PC-9 (cell line): ENCODE data around the gene ESYT1. TPM values are rescaled to one million over a fixed set of nuclear protein-coding genes. Genes with fewer than 3 reads are reported as not detected.

Experiments used
- BruUV-seq: library from RNA; stranded (reverse); fragments of 400-500 nt; replicated peaks from 2 replicates; lab custom pipeline; 2021; lab: Mats Ljungman, UMichigan
- CTCF ChIA-PET: fragments of 300-600 bp; sonication (Branson Sonifier 250); formaldehyde crosslinking; loops from one replicate; lab custom pipeline; 2022; ENCODE audit warnings: antibody characterized with exemption; lab: Charles Lee
- POLR2A ChIA-PET: fragments of 300-600 bp; sonication (Branson Sonifier 250); formaldehyde crosslinking; loops from one replicate; lab custom pipeline; 2022; ENCODE audit warnings: antibody characterized with exemption; ENCODE audit not compliant: unreplicated experiment; lab: Charles Lee
- DNase-seq, 2 experiments: peaks; one replicate each; pipeline versions ENCODE4 v3.0.0 to v3.0.0-alpha.2; 2015 to 2022; ENCODE audit warnings: mixed read lengths in 1 of 2
- H2AFZ ChIP-seq: fragments of 200-600 bp; sonication (generic); 2 replicates; pipeline ENCODE4 v1.8.1; 2017; ENCODE audit warnings: antibody characterized with exemption
- H3F3A ChIP-seq: fragments of 200-600 bp; sonication (generic); 2 replicates; pipeline ENCODE4 v1.8.1; 2017; ENCODE audit warnings: antibody characterized with exemption, mild to moderate bottlenecking, low read depth; ENCODE audit not compliant: insufficient read depth
- H3K27ac ChIP-seq: fragments of 200-600 bp; sonication (generic); 2 replicates; pipeline ENCODE4 v1.6.1; 2016; ENCODE audit warnings: mixed run types
- H3K27me3 ChIP-seq: fragments of 200-600 bp; sonication (generic); 2 replicates; pipeline ENCODE4 v1.6.1; 2016; ENCODE audit warnings: low read depth, mixed run types; ENCODE audit not compliant: insufficient read depth
- H3K36me3 ChIP-seq: fragments of 200-600 bp; sonication (generic); 2 replicates; pipeline ENCODE4 v1.6.1; 2016; ENCODE audit warnings: low read depth, mixed run types
- H3K4me1 ChIP-seq: fragments of 200-600 bp; sonication (generic); replicated peaks from 2 replicates; pipeline ENCODE4 v1.6.1; 2016; ENCODE audit warnings: mixed run types; ENCODE audit not compliant: insufficient read depth
- H3K4me2 ChIP-seq: fragments of 200-600 bp; sonication (generic); 2 replicates; pipeline ENCODE4 v1.6.1; 2017; ENCODE audit warnings: mixed run types
- H3K4me3 ChIP-seq: fragments of 200-600 bp; sonication (generic); 2 replicates; pipeline ENCODE4 v1.6.1; 2016; ENCODE audit warnings: mixed run types
- H3K79me2 ChIP-seq: fragments of 200-600 bp; sonication (generic); 2 replicates; pipeline ENCODE4 v1.6.1; 2017; ENCODE audit warnings: low read depth, mixed run types
- H3K9me2 ChIP-seq: fragments of 200-600 bp; sonication (generic); 2 replicates; pipeline ENCODE4 v1.8.1; 2017; ENCODE audit warnings: mild to moderate bottlenecking; ENCODE audit not compliant: insufficient read depth
- H3K9me3 ChIP-seq: fragments of 200-600 bp; sonication (generic); 2 replicates; pipeline ENCODE4 v1.8.1; 2016; ENCODE audit warnings: low read depth; ENCODE audit not compliant: insufficient read depth
- H4K20me1 ChIP-seq: fragments of 200-600 bp; sonication (generic); 2 replicates; pipeline ENCODE4 v1.8.1; 2017; ENCODE audit not compliant: insufficient read depth
- CTCF ChIP-seq: fragments of 200-600 bp; sonication (generic); conservative IDR thresholded peaks from 2 replicates; pipeline ENCODE4 v1.6.1; 2017; ENCODE audit warnings: mixed run types, antibody characterized with exemption, mild to moderate bottlenecking, moderate library complexity
- EZH2 ChIP-seq: fragments of 200-600 bp; sonication (generic); IDR thresholded peaks from 2 replicates; pipeline ENCODE4 v1.8.0; 2017; ENCODE audit warnings: antibody characterized with exemption, low read depth
- intact Hi-C: fragments of 100-400 bp; cut with micrococcal nuclease; formaldehyde crosslinking; loops from one replicate; pipeline ENCODE4 v1.10.0; 2022; ENCODE audit not compliant: unreplicated experiment
- total RNA-seq: library from RNA; stranded (reverse); gene quantifications from 2 replicates; pipeline ENCODE4 v1.2.3, GENCODE V29; 2021

ESYT1 gene
- total RNA-seq, 1 experiment from 2014 or later: 46.1 TPM

GRCh38 chr12:56188778-56189098 is 60.7 kb downstream of the ESYT1 start:
- H3F3A ChIP-seq: peaks cover 37% of the 10 kb centered on the region; the same call in 1 of the 2 replicates
- H4K20me1 ChIP-seq: no peaks in the 10 kb centered on the region
- no TSS peak for BruUV-seq
- no peak for DNase-seq
- no peak for TF ChIP-seq CTCF
- no peak for TF ChIP-seq EZH2
- H3K79me2 ChIP-seq: peaks cover 30% of the 10 kb centered on the region
- ChIA-PET POLR2A (interaction anchor here (1.3 kb wide), 1 partner anchor 61 kb away, joined by 13 read pairs; the partner anchor contains the start of gene ESYT1), CTCF (interaction anchor here (0.6 to 1.8 kb wide), 5 partner anchors 33 to 1028 kb away, joined by 3 to 14 read pairs (median 6); partner anchors contain the start of genes ESYT1, NXPH4, RNF41 and ZC3H10)
- H3K9me3 ChIP-seq: no peaks in the 10 kb centered on the region
- no peaks in the 10 kb centered on the region for H3K27me3 ChIP-seq
- peak overlapping the region; percentile 67 for H2AFZ ChIP-seq
- peak overlapping the region; percentile 97 for H3K4me2 ChIP-seq
- H3K27ac ChIP-seq: no peak overlapping the region
- peaks cover 11% of the 10 kb centered on the region for H3K36me3 ChIP-seq
- intact Hi-C loops: loop anchor here (1.0 to 2.0 kb wide), 3 partner anchors 62 to 192 kb away; partner anchors contain the start of gene SUOX
- peaks cover 28% of the 10 kb centered on the region for H3K4me1 ChIP-seq
- H3K9me2 ChIP-seq: no peaks in the 10 kb centered on the region
- H3K4me3 ChIP-seq: peak overlapping the region; percentile 87

GRCh38 chr12:56189099-56189917 is 61.2 kb downstream of the ESYT1 start, which contains the start of gene SMARCC2:
TSS of gene SMARCC2 (minus strand) at chr12:56189483. CDS start at chr12:56189461, 22 bp downstream.
- Histone ChIP-seq H3K9me3 (no peaks in the 10 kb centered on the region), H3K4me2 (peak within 1 kb of the TSS; percentile 97), H3K27ac (peak within 1 kb of the TSS; percentile 85), H3K4me3 (peak within 1 kb of the TSS; percentile 99), H3K4me1 (peaks cover 28% of the 10 kb centered on the region), H3K36me3 (peaks cover 11% of the 10 kb centered on the region), H3F3A (peaks cover 39% of the 10 kb centered on the region; the same call in 1 of the 2 replicates), H2AFZ (peak within 1 kb of the TSS; percentile 96), H3K27me3 (no peaks in the 10 kb centered on the region), H3K79me2 (peaks cover 30% of the 10 kb centered on the region), H4K20me1 (no peaks in the 10 kb centered on the region), H3K9me2 (no peaks in the 10 kb centered on the region)
- no TSS peak for BruUV-seq
- ChIA-PET CTCF (interaction anchor here (0.7 to 1.8 kb wide), 11 partner anchors 28 to 448 kb away, joined by 3 to 14 read pairs (median 6); partner anchors contain the start of genes ESYT1, PA2G4, RNF41 and RPL41), POLR2A (interaction anchor here (0.5 to 1.3 kb wide), 6 partner anchors 32 to 939 kb away, joined by 3 to 15 read pairs (median 4); partner anchors contain the start of genes ESYT1, LRP1 and RNF41)
- TF ChIP-seq EZH2 (no peak), CTCF (peak; percentile 68)
- DNase-seq: peak; percentile 71 to 91
- intact Hi-C loops: loop anchor here (1.0 to 2.0 kb wide), 2 partner anchors 63 to 193 kb away; partner anchors contain the start of gene SUOX
